HG02981 (cell line): ENCODE results near the gene TNRC6A.
"Not testable (repeated sequence)": the region's sequence is repeated elsewhere in the genome, so short reads cannot be mapped to it uniquely, and the experiment has no call there.

Source experiments
- ATAC-seq: cut with Tn5 transposase; IDR thresholded peaks from one replicate; pipeline ENCODE4 v1.9.1; 2021; ENCODE audit warnings: mild to moderate bottlenecking, moderate library complexity; ENCODE audit not compliant: unreplicated experiment

The TNRC6A gene

GRCh38 chr16:24841291-24841690 is 111.8 kb downstream of the TNRC6A start:
- no peak for ATAC-seq

- ATAC-seq: no peak
These were observed 114.9 kb downstream of the TNRC6A start for GRCh38 chr16:24844101-24845030.

- ATAC-seq: not testable (repeated sequence)
These were observed 115.5 kb downstream of the TNRC6A start for GRCh38 chr16:24845031-24845365.

- ATAC-seq: no peak
These were observed 116.5 kb downstream of the TNRC6A start, which contains the start of gene SLC5A11 for GRCh38 chr16:24845726-24846547. TSS of gene SLC5A11 (plus strand) at chr16:24845963. CDS start at chr16:24858644, 12,681 bp downstream.

GRCh38 chr16:24846548-24847357 is 117.3 kb downstream of the TNRC6A start:
- ATAC-seq: no peak

GRCh38 chr16:24847358-24847664 is 117.9 kb downstream of the TNRC6A start:
- no peak for ATAC-seq

GRCh38 chr16:24848065-24848464 is 118.6 kb downstream of the TNRC6A start:
- ATAC-seq: no peak

GRCh38 chr16:24849641-24850040 is 120.2 kb downstream of the TNRC6A start:
- no peak for ATAC-seq

GRCh38 chr16:24850289-24850938 is 121.0 kb downstream of the TNRC6A start:
- no peak for ATAC-seq

GRCh38 chr16:24851700-24852099 is 122.2 kb downstream of the TNRC6A start:
- ATAC-seq: no peak

- no peak for ATAC-seq
These were observed 122.8 kb downstream of the TNRC6A start for GRCh38 chr16:24852281-24852721.

GRCh38 chr16:24853169-24853824 is 123.8 kb downstream of the TNRC6A start:
- ATAC-seq: no peak

- no peak for ATAC-seq
These were observed 124.4 kb downstream of the TNRC6A start for GRCh38 chr16:24853830-24854229.

- no peak for ATAC-seq
These were observed 125.2 kb downstream of the TNRC6A start for GRCh38 chr16:24854607-24855171.

GRCh38 chr16:24855678-24856077 is 126.2 kb downstream of the TNRC6A start:
- ATAC-seq: no peak

GRCh38 chr16:24856871-24857270 is 127.4 kb downstream of the TNRC6A start:
- ATAC-seq: not testable (repeated sequence)

- no peak for ATAC-seq
These were observed 129.0 kb downstream of the TNRC6A start for GRCh38 chr16:24858219-24859041.

GRCh38 chr16:24861461-24861860 is 132.0 kb downstream of the TNRC6A start:
- ATAC-seq: no peak
